K562 (cell line): ENCODE data around the gene CBX8. TPM values are rescaled to one million over a fixed set of nuclear protein-coding genes. Genes with fewer than 3 reads are reported as not detected.

Experiments
- ATAC-seq: fragments of 200-7000 bp; cut with Tn5 transposase; 3 replicates; pipeline ENCODE4 v1.9.1; 2020; ENCODE audit warnings: moderate library complexity
- BruUV-seq: library from RNA; stranded (reverse); fragments of 400-500 nt; replicated peaks from 2 replicates; lab custom pipeline; 2021; lab: Mats Ljungman, UMichigan
- CTCF ChIA-PET: fragments of 300-600 bp; formaldehyde crosslinking; extraction: SDS; loops from one replicate; lab custom pipeline; 2021; ENCODE audit warnings: low intra/inter-chr PET ratio; lab: Yijun Ruan, JAX
- POLR2A ChIA-PET: fragments of 300-600, 350-650 bp; sonication (Branson Sonifier 250); formaldehyde crosslinking; extraction: SDS; loops from one replicate; lab custom pipeline; 2021; ENCODE audit warnings: antibody characterized with exemption, inconsistent platforms; lab: Yijun Ruan, JAX
- DNase-seq, 4 experiments: peaks; one replicate each; pipeline versions ENCODE4 v3.0.0 to v3.0.0-alpha.2; 2011 to 2018; ENCODE audit warnings: low spot score in 3 of 4, mixed read lengths in 3 of 4; ENCODE audit errors: extremely low read depth in 1 of 4
- FAIRE-seq: peaks from 2 replicates; lab custom pipeline; 2011; peaks lifted over from hg19 to GRCh38; lab: Jason Lieb, UNC
- H2AFZ ChIP-seq: 2 replicates; pipeline ENCODE4 v1.6.0; 2011; ENCODE audit warnings: low read depth, low read length, control low read depth, inconsistent platforms
- H3K27ac ChIP-seq: fragments of 200-600 bp; 3 replicates; pipeline ENCODE4 v1.8.0; 2011; ENCODE audit warnings: low read depth, mild to moderate bottlenecking, control low read depth, inconsistent platforms, low read length, moderate library complexity, mixed read lengths; ENCODE audit errors: extremely low read depth
- H3K27me3 ChIP-seq, 2 experiments: fragments of 300-600 bp in 1 of 2; 2 replicates in 1 of 2; 3 replicates in 1 of 2; pipeline versions ENCODE4 v1.6.0 to v1.8.0; 2011; ENCODE audit warnings: inconsistent platforms in 2 of 2, low read length in 2 of 2, mild to moderate bottlenecking in 1 of 2, mixed read lengths in 1 of 2, moderate library complexity in 1 of 2; ENCODE audit not compliant: control insufficient read depth in 2 of 2, insufficient read depth in 2 of 2
- H3K36me3 ChIP-seq: fragments of 300-600 bp; 3 replicates; pipeline ENCODE4 v1.8.0; 2011; ENCODE audit warnings: mild to moderate bottlenecking, low read length, inconsistent platforms; ENCODE audit not compliant: control insufficient read depth, insufficient read depth
- H3K4me1 ChIP-seq, 2 experiments: fragments of 200-600 bp in 1 of 2; replicated peaks in 1 of 2; 2 replicates in 1 of 2; 3 replicates in 1 of 2; pipeline versions ENCODE4 v1.5.1 to v1.8.0; 2011; ENCODE audit warnings: inconsistent platforms in 2 of 2, low read length in 2 of 2, mild to moderate bottlenecking in 1 of 2, mixed read lengths in 1 of 2, moderate library complexity in 1 of 2; ENCODE audit not compliant: control insufficient read depth in 2 of 2, insufficient read depth in 2 of 2
- H3K4me2 ChIP-seq: 2 replicates; pipeline ENCODE4 v1.6.1; 2011; ENCODE audit warnings: low read length, control low read depth, inconsistent platforms, mixed read lengths; ENCODE audit not compliant: insufficient read depth
- H3K4me3 ChIP-seq: fragments of 200-600 bp; sonication (generic), shearing (Covaris generic); 2 replicates; pipeline ENCODE4 v1.5.1; 2016; ENCODE audit warnings: control low read depth, inconsistent platforms
- H3K79me2 ChIP-seq: fragments of 200-600 bp; 3 replicates; pipeline ENCODE4 v1.8.0; 2011; ENCODE audit warnings: low read length, inconsistent platforms; ENCODE audit not compliant: control insufficient read depth, insufficient read depth
- H3K9ac ChIP-seq, 2 experiments: 2 replicates each; pipeline versions ENCODE4 v1.6.0 to v1.6.1; 2011; ENCODE audit warnings: low read depth in 2 of 2, low read length in 2 of 2, control low read depth in 1 of 2, inconsistent platforms in 1 of 2, mild to moderate bottlenecking in 1 of 2, mixed read lengths in 1 of 2; ENCODE audit not compliant: insufficient read depth in 1 of 2
- H3K9me1 ChIP-seq: one replicate; pipeline ENCODE4 v1.6.0; 2011; ENCODE audit warnings: inconsistent platforms, mild to moderate bottlenecking, low read length, moderate library complexity; ENCODE audit not compliant: control insufficient read depth, insufficient read depth
- H3K9me3 ChIP-seq: replicated peaks from 2 replicates; pipeline ENCODE4 v1.5.1; 2011; ENCODE audit warnings: low read depth, low read length, inconsistent platforms; ENCODE audit not compliant: control insufficient read depth, insufficient read depth
- H4K20me1 ChIP-seq: replicated peaks from 2 replicates; pipeline ENCODE4 v1.6.1; 2011; ENCODE audit warnings: low read length, inconsistent platforms, mixed read lengths; ENCODE audit not compliant: control insufficient read depth, insufficient read depth
- BRD4 ChIP-seq: fragments of 200-600 bp; sonication (generic); IDR thresholded peaks from 2 replicates; pipeline ENCODE4 v1.6.1; 2017; ENCODE audit warnings: inconsistent platforms
- EZH2 ChIP-seq: IDR thresholded peaks from 2 replicates; pipeline ENCODE4 v1.6.1; 2012; ENCODE audit warnings: low read depth, mild to moderate bottlenecking, inconsistent platforms, low read length, borderline replicate concordance
- FOXJ2 ChIP-seq: fragments of 200-800 bp; sonication (Bioruptor generic); IDR thresholded peaks from 2 replicates; pipeline ENCODE4 v1.6.1; 2016; ENCODE audit warnings: missing genetic modification characterization, missing compliant biosample characterization
- HNRNPUL1 ChIP-seq: fragments of 200-400 bp; formaldehyde crosslinking; IDR thresholded peaks from 2 replicates; pipeline ENCODE4 v1.6.1; 2017; ENCODE audit warnings: low read length
- ILF3 ChIP-seq: fragments of 450-650 bp; IDR thresholded peaks from 2 replicates; pipeline ENCODE4 v1.6.1; 2018; ENCODE audit warnings: antibody characterized with exemption, mild to moderate bottlenecking, moderate library complexity, borderline replicate concordance
- IRF1 ChIP-seq: sonication (generic); formaldehyde crosslinking; IDR thresholded peaks from 2 replicates; pipeline ENCODE4 v1.8.0; 2022; ENCODE audit warnings: missing genetic modification reagents, mild to moderate bottlenecking, borderline replicate concordance
- MAFK ChIP-seq: IDR thresholded peaks from 2 replicates; pipeline ENCODE4 v1.6.1; 2011; ENCODE audit warnings: low read length, improper control_type of control experiment
- NFIX ChIP-seq: fragments of 250-450 bp; sonication (Bioruptor Pico); IDR thresholded peaks from 2 replicates; pipeline ENCODE4 v1.4.0; 2020; ENCODE audit warnings: low read depth, mild to moderate bottlenecking, moderate library complexity
- SIRT6 ChIP-seq: IDR thresholded peaks from one replicate; pipeline ENCODE4 v1.6.1; 2012; ENCODE audit warnings: low read depth, mild to moderate bottlenecking, control low read depth, inconsistent platforms, low read length, moderate library complexity
- SNRNP70 ChIP-seq: fragments of 200-400 bp; formaldehyde crosslinking; optimal IDR thresholded peaks from 2 replicates; pipeline ENCODE3; 2017; ENCODE audit warnings: low read depth, low read length
- SP1 ChIP-seq: sonication (generic); formaldehyde crosslinking; IDR thresholded peaks from 2 replicates; pipeline ENCODE4 v1.8.1; 2022; ENCODE audit warnings: mild to moderate bottlenecking, missing genetic modification reagents
- ZNF551 ChIP-seq: fragments of 250-450 bp; sonication (Bioruptor Pico); IDR thresholded peaks from 2 replicates; pipeline ENCODE4 v1.5.0; 2021; ENCODE audit warnings: mild to moderate bottlenecking, moderate library complexity
- ZNF766 ChIP-seq: fragments of 200-800 bp; sonication (Bioruptor generic); conservative IDR thresholded peaks from 2 replicates; pipeline ENCODE4 v1.6.1; 2016; ENCODE audit warnings: missing genetic modification characterization, missing compliant biosample characterization
- WGBS: fragments of 100-300 bp; shearing (Covaris generic); methylation state at CpG from one replicate; pipeline ENCODE4 v1.1.6; 2016; ENCODE audit warnings: low coverage, mixed read lengths; ENCODE audit not compliant: insufficient coverage; ENCODE audit errors: missing lambda C conversion rate; 5-methylcytosine and 5-hydroxymethylcytosine counted together
- in situ Hi-C: fragments of 300-500 bp; cut with MboI; formaldehyde crosslinking; loops from 4 replicates; pipeline ENCODE4 v1.15.0; 2018; ENCODE audit warnings: inconsistent platforms, mixed read lengths
- intact Hi-C: fragments of 100-400 bp; cut with micrococcal nuclease; formaldehyde crosslinking; loops from 2 replicates; pipeline ENCODE4 v1.14.2; 2022
- polyA plus RNA-seq, 8 experiments: library from polyadenylated mRNA; depleted of rRNA in 4 of 8; stranded (reverse) in 5 of 8; unstranded in 3 of 8; fragments of >200 nt; fragmentation: Nextera tagmentation in 2 of 8; fragmentation: Illumina TruSeq in 1 of 8; extraction: Ambion mirVana in 2 of 8; extraction: Trizol in 1 of 8; gene quantifications; 2 replicates each; pipeline versions ENCODE4 v1.2.1 to v1.2.3, GENCODE V29; 2011 to 2014; ENCODE audit warnings: inconsistent platforms in 1 of 8, missing spikeins in 1 of 8
- total RNA-seq, 7 experiments: library from RNA; depleted of rRNA in 6 of 7; stranded (reverse); fragments of >200 nt in 6 of 7; fragmentation: Illumina TruSeq in 2 of 7; extraction: Trizol in 2 of 7; gene quantifications; 2 replicates each; pipeline versions ENCODE4 v1.2.1 to v1.2.3, GENCODE V29; 2011 to 2021; ENCODE audit warnings: low replicate concordance in 1 of 7
- TF ChIP-seq, protein P1 (sequence below): fragments of 250-450 bp; sonication (Bioruptor Pico); IDR thresholded peaks from 2 replicates; pipeline ENCODE4 v1.5.0; 2020; ENCODE audit warnings: mild to moderate bottlenecking, borderline replicate concordance

Gene CBX8
- total and polyA plus RNA-seq, 9 of the 15 experiments (the other 6 are each of a cell fraction or from before 2014, with no cell fraction given) = 0.08 to 11.9 (median 2.6) TPM

DNA sequence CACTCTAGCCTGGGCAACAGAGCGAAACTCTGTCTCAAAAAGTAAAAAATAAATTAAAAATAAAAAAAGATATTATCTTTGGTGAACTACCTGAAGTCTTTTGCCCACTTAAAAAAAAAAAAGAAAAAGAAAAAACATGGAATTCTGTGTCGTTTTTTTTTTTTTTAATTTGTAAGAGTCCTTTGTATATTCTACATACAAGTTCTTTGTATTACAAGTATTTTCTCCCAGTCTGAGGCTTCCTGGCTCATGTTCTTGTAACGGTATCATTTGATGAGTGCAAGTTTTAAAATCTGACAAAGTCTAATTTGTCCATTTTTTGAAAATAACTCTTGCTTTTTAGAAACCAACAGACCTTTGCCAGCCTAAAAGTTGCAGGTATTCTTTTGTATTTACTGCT is 31.2 kb downstream of the CBX8 start:
- POLR2A ChIA-PET = interaction anchor here (1.1 to 1.2 kb wide), 2 partner anchors 13 to 179 kb away, joined by 4 to 5 read pairs; no protein-coding TSS in a partner anchor
- in situ Hi-C loops = no loop called here
- H3K9me1 ChIP-seq = no peaks in the 10 kb centered on the region
- intact Hi-C loops = no loop called here
- no peak overlapping the region for H2AFZ ChIP-seq
- no peaks in the 10 kb centered on the region for H3K27me3 ChIP-seq
- H3K27ac ChIP-seq = no peak overlapping the region
- no peak for FAIRE-seq
- no peak for ATAC-seq
- 37% methylated on average over 3 of the region's 3 CpGs for WGBS
- H4K20me1 ChIP-seq = no peaks in the 10 kb centered on the region
- CTCF ChIA-PET = no interaction called here
- H3K79me2 ChIP-seq = no peaks in the 10 kb centered on the region
- BruUV-seq = no TSS peak
- no peaks in the 10 kb centered on the region; the same call in 1 of the 2 replicates for H3K9me3 ChIP-seq
- no peak overlapping the region for H3K4me2 ChIP-seq
- no peak overlapping the region for H3K9ac ChIP-seq
- peaks cover 4 to 15% of the 10 kb centered on the region in 2 experiments; a peak in 4 of 5 replicates for H3K4me1 ChIP-seq
- no peak for DNase-seq
- no peaks in the 10 kb centered on the region for H3K36me3 ChIP-seq
- no peak overlapping the region for H3K4me3 ChIP-seq
- TF ChIP-seq FOXJ2 (tag) (no peak), NFIX (CRISPR knock-in tag) (no peak), EZH2 (no peak), SP1 (CRISPR knock-in tag) (no peak), BRD4 (no peak), ILF3 (no peak), HNRNPUL1 (no peak), MAFK (no peak), SIRT6 (no peak), IRF1 (CRISPR knock-in tag) (no peak), ZNF766 (CRISPR knock-in tag) (no peak), SNRNP70 (no peak), ZNF551 (no peak)
- TF ChIP-seq, protein P1, sequence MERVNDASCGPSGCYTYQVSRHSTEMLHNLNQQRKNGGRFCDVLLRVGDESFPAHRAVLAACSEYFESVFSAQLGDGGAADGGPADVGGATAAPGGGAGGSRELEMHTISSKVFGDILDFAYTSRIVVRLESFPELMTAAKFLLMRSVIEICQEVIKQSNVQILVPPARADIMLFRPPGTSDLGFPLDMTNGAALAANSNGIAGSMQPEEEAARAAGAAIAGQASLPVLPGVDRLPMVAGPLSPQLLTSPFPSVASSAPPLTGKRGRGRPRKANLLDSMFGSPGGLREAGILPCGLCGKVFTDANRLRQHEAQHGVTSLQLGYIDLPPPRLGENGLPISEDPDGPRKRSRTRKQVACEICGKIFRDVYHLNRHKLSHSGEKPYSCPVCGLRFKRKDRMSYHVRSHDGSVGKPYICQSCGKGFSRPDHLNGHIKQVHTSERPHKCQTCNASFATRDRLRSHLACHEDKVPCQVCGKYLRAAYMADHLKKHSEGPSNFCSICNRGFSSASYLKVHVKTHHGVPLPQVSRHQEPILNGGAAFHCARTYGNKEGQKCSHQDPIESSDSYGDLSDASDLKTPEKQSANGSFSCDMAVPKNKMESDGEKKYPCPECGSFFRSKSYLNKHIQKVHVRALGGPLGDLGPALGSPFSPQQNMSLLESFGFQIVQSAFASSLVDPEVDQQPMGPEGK (CRISPR knock-in tag) = no peak
